GM21367 (cell line): ENCODE measurements around the gene RABGGTB.
"Not testable (repeated sequence)": the region's sequence is repeated elsewhere in the genome, so short reads cannot be mapped to it uniquely, and the experiment has no call there.

Experiments used
- ATAC-seq: cut with Tn5 transposase; IDR thresholded peaks from one replicate; pipeline ENCODE4 v1.9.1; 2021; ENCODE audit not compliant: unreplicated experiment

Gene RABGGTB

GRCh38 chr1:75795703-75796193 is 9.7 kb downstream of the RABGGTB start:
- ATAC-seq = no peak

GRCh38 chr1:75796376-75797272 is 10.6 kb downstream of the RABGGTB start, which contains the start of gene MSH4:
Gene MSH4, plus strand, starts transcription at chr1:75796882. Its CDS starts 104 bp downstream, at chr1:75796986.
- no peak for ATAC-seq

GRCh38 chr1:75797273-75797588 is 11.2 kb downstream of the RABGGTB start:
- ATAC-seq = no peak

- ATAC-seq = no peak
Observed at GRCh38 chr1:75797606-75798216, 11.7 kb downstream of the RABGGTB start.

- ATAC-seq = not testable (repeated sequence)
Observed at GRCh38 chr1:75801480-75801879, 15.4 kb downstream of the RABGGTB start.

- no peak for ATAC-seq
Observed at GRCh38 chr1:75808921-75809320, 22.9 kb downstream of the RABGGTB start.

GRCh38 chr1:75810113-75810512 is 24.1 kb downstream of the RABGGTB start:
- ATAC-seq = not testable (repeated sequence)

- no peak for ATAC-seq
Observed at GRCh38 chr1:75811211-75811981, 25.3 kb downstream of the RABGGTB start.

- ATAC-seq = no peak
Observed at GRCh38 chr1:75812065-75812464, 26.0 kb downstream of the RABGGTB start.

- not testable (repeated sequence) for ATAC-seq
Observed at GRCh38 chr1:75823596-75823995, 37.5 kb downstream of the RABGGTB start.

- ATAC-seq = no peak
Observed at GRCh38 chr1:75836528-75837100, 50.6 kb downstream of the RABGGTB start.

- ATAC-seq = no peak
Observed at GRCh38 chr1:75838079-75838478, 52.0 kb downstream of the RABGGTB start.

GRCh38 chr1:75841421-75841820 is 55.4 kb downstream of the RABGGTB start:
- no peak for ATAC-seq
